SK-N-SH (cell line): ENCODE data around the gene TTC23L. TPM values are rescaled to one million over a fixed set of nuclear protein-coding genes. Genes with fewer than 3 reads are reported as not detected.

ENCODE experiments used
- CTCF ChIA-PET: fragments of 300-600, 350-600 bp; formaldehyde crosslinking; extraction: SDS; loops from one replicate; lab custom pipeline; 2021; lab: Yijun Ruan, JAX
- POLR2A ChIA-PET: fragments of 350-600 bp; sonication (Branson Sonifier 250); formaldehyde crosslinking; extraction: SDS; loops from one replicate; lab custom pipeline; 2020; ENCODE audit warnings: antibody characterized with exemption, inconsistent platforms; lab: Yijun Ruan, JAX
- DNase-seq: peaks from one replicate; pipeline ENCODE4 v3.0.0; 2012
- H2AFZ ChIP-seq: fragments of 200-600 bp; sonication (generic); 2 replicates; pipeline ENCODE4 v1.8.1; 2016; ENCODE audit warnings: antibody characterized with exemption, mild to moderate bottlenecking, low read depth
- H3F3A ChIP-seq: fragments of 200-600 bp; sonication (generic); replicated peaks from 2 replicates; pipeline ENCODE3; 2016; ENCODE audit warnings: antibody characterized with exemption, mild to moderate bottlenecking; ENCODE audit not compliant: insufficient read depth
- H3K27ac ChIP-seq, 2 experiments: fragments of 200-500 bp in 1 of 2; fragments of 200-600 bp in 1 of 2; sonication (Bioruptor generic) in 1 of 2; sonication (generic), shearing (Covaris generic) in 1 of 2; 2 replicates each; pipeline versions ENCODE4 v1.5.1 to v1.6.1; 2014 to 2016; ENCODE audit warnings: low read depth in 2 of 2, inconsistent platforms in 1 of 2, low read length in 1 of 2, mild to moderate bottlenecking in 1 of 2, mixed read lengths in 1 of 2
- H3K27me3 ChIP-seq: fragments of 200-600 bp; sonication (generic), shearing (Covaris generic); 2 replicates; pipeline ENCODE4 v1.6.1; 2016; ENCODE audit warnings: mixed run types; ENCODE audit not compliant: insufficient read depth
- H3K36me3 ChIP-seq, 2 experiments: fragments of 200-500 bp in 1 of 2; fragments of 200-600 bp in 1 of 2; sonication (Bioruptor generic) in 1 of 2; sonication (generic) in 1 of 2; replicated peaks in 1 of 2; 2 replicates each; pipeline versions ENCODE3 to v1.5.1; 2014 to 2016; ENCODE audit warnings: low read length in 1 of 2, mild to moderate bottlenecking in 1 of 2; ENCODE audit not compliant: insufficient read depth in 2 of 2, control insufficient read depth in 1 of 2
- H3K4me1 ChIP-seq, 2 experiments: fragments of 200-500 bp in 1 of 2; fragments of 200-600 bp in 1 of 2; sonication (Bioruptor generic) in 1 of 2; sonication (generic), shearing (Covaris generic) in 1 of 2; 2 replicates each; pipeline versions ENCODE4 v1.5.1 to v1.6.1; 2014 to 2016; ENCODE audit warnings: low read depth in 1 of 2, low read length in 1 of 2, mixed run types in 1 of 2; ENCODE audit not compliant: insufficient read depth in 2 of 2, control insufficient read depth in 1 of 2
- H3K4me2 ChIP-seq: fragments of 200-600 bp; sonication (generic), shearing (Covaris generic); 2 replicates; pipeline ENCODE4 v1.6.1; 2017; ENCODE audit warnings: mixed run types
- H3K4me3 ChIP-seq, 2 experiments: fragments of 200-500 bp in 1 of 2; fragments of 200-600 bp in 1 of 2; sonication (Bioruptor generic) in 1 of 2; sonication (generic), shearing (Covaris generic) in 1 of 2; 2 replicates each; pipeline versions ENCODE4 v1.5.1 to v1.8.1; 2014 to 2016; ENCODE audit warnings: low read depth in 2 of 2, inconsistent platforms in 1 of 2, low read length in 1 of 2, mild to moderate bottlenecking in 1 of 2, mixed read lengths in 1 of 2, moderate library complexity in 1 of 2
- H3K79me2 ChIP-seq: fragments of 200-600 bp; sonication (generic); 2 replicates; pipeline ENCODE4 v1.8.1; 2017; ENCODE audit warnings: mild to moderate bottlenecking; ENCODE audit not compliant: insufficient read depth
- H3K9ac ChIP-seq: fragments of 200-600 bp; sonication (generic); 2 replicates; pipeline ENCODE4 v1.6.1; 2017; ENCODE audit warnings: mixed run types
- H3K9me2 ChIP-seq: fragments of 200-600 bp; sonication (generic); 2 replicates; pipeline ENCODE4 v1.6.1; 2017; ENCODE audit warnings: mixed run types
- H3K9me3 ChIP-seq: fragments of 200-600 bp; sonication (generic); 2 replicates; pipeline ENCODE4 v1.6.1; 2017; ENCODE audit warnings: mixed run types, mild to moderate bottlenecking, moderate library complexity
- H4K20me1 ChIP-seq: fragments of 200-600 bp; sonication (generic); 2 replicates; pipeline ENCODE4 v1.6.1; 2017; ENCODE audit warnings: mild to moderate bottlenecking, mixed run types; ENCODE audit not compliant: insufficient read depth
- ELF1 ChIP-seq: IDR thresholded peaks from 2 replicates; pipeline ENCODE4 v1.4.0; 2012
- GABPA ChIP-seq: IDR thresholded peaks from 2 replicates; pipeline ENCODE4 v1.4.0; 2012; ENCODE audit warnings: low read depth, mild to moderate bottlenecking
- MEF2A ChIP-seq: IDR thresholded peaks from 2 replicates; pipeline ENCODE4 v1.4.0; 2012; ENCODE audit warnings: low read depth, borderline replicate concordance
- MXI1 ChIP-seq: IDR thresholded peaks from 2 replicates; pipeline ENCODE4 v1.6.1; 2012; ENCODE audit warnings: mild to moderate bottlenecking, low read depth, low read length, improper control_type of control experiment
- POLR2AphosphoS5 ChIP-seq: IDR thresholded peaks from 2 replicates; pipeline ENCODE4 v1.6.1; 2012; ENCODE audit warnings: low read depth, low read length
- RFX5 ChIP-seq: IDR thresholded peaks from 2 replicates; pipeline ENCODE4 v1.6.1; 2012; ENCODE audit warnings: mild to moderate bottlenecking, improper control_type of control experiment, low read length
- RXRA ChIP-seq: IDR thresholded peaks from 2 replicates; pipeline ENCODE4 v1.4.0; 2012; ENCODE audit warnings: low read depth, mild to moderate bottlenecking, borderline replicate concordance
- SIN3A ChIP-seq: IDR thresholded peaks from 2 replicates; pipeline ENCODE4 v1.6.1; 2012; ENCODE audit warnings: low read depth, mild to moderate bottlenecking, low read length, moderate library complexity, borderline replicate concordance
- TAF1 ChIP-seq: IDR thresholded peaks from 2 replicates; pipeline ENCODE4 v1.6.1; 2012; ENCODE audit warnings: low read depth, mild to moderate bottlenecking, low read length, moderate library complexity, borderline replicate concordance
- TEAD4 ChIP-seq: IDR thresholded peaks from 2 replicates; pipeline ENCODE4 v1.4.0; 2012; ENCODE audit warnings: mild to moderate bottlenecking, borderline replicate concordance; ENCODE audit not compliant: insufficient read depth
- WGBS: methylation state at CpG from one replicate; pipeline ENCODE4 v1.1.6; 2017; ENCODE audit warnings: low lambda C conversion rate; 5-methylcytosine and 5-hydroxymethylcytosine counted together
- polyA plus RNA-seq, 3 experiments: library from polyadenylated mRNA; depleted of rRNA; stranded (reverse); fragments of >200 nt; gene quantifications; 2 replicates each; pipeline ENCODE4 v1.2.3, GENCODE V29; 2012
- TF ChIP-seq, protein P1 (sequence below): fragments of 150-350 bp; IDR thresholded peaks from 2 replicates; pipeline ENCODE4 v1.6.1; 2017; ENCODE audit warnings: antibody characterized with exemption, low read length, low read depth, borderline replicate concordance
- TF ChIP-seq, protein P2 (sequence below): IDR thresholded peaks from 2 replicates; pipeline ENCODE4 v1.4.0; 2012; ENCODE audit warnings: low read depth, borderline replicate concordance

TTC23L gene
- polyA plus RNA-seq, 1 of the 3 experiments (the other 2 are of a cell fraction) = 0.49 TPM

GRCh38 chr5:34865091-34865490 is 26.1 kb downstream of the TTC23L start:
- H3K4me2 ChIP-seq = no peak overlapping the region
- POLR2A ChIA-PET = no interaction called here

DNA sequence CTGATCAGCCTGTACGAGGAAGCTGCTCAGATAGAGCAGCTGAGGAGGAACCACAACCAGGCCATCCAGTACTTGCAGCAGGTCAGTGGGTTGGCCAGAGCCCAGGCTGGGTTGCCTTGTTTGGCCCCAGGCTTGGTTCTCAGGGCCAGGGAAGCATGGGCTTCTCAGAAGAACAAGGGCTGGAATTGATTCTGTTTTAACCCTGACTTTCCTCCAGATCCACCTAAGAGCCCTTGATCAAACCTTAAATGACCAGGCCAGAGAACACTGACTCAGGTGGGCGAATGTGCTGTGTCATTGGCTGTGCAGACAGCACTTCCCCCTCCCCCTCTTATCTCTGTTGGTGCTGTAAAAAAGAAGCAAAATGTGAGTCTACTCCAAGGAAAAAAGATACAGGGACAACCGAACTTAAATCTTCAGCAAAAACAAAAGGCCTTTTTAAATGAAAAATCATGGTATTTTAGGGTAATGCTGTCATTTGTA is 28.1 kb downstream of the TTC23L start:
- Histone ChIP-seq H3K27me3 (no peaks in the 10 kb centered on the region), H3K4me3 (no peak overlapping the region), H3F3A (no peaks in the 10 kb centered on the region), H3K9ac (no peak overlapping the region), H3K9me3 (no peaks in the 10 kb centered on the region), H3K4me1 (peaks cover 0 to 3% of the 10 kb centered on the region in 2 experiments; a peak in 1 of 4 replicates), H4K20me1 (no peaks in the 10 kb centered on the region), H2AFZ (no peak overlapping the region), H3K79me2 (no peaks in the 10 kb centered on the region), H3K36me3 (no peaks in the 10 kb centered on the region), H3K9me2 (no peaks in the 10 kb centered on the region), H3K27ac (no peak overlapping the region), H3K4me2 (no peak overlapping the region)
- CTCF ChIA-PET = interaction anchor here (1.2 to 2.2 kb wide), 2 partner anchors 9 to 31 kb away, joined by 3 to 8 read pairs; no protein-coding TSS in a partner anchor
- POLR2A ChIA-PET = no interaction called here
- 83% methylated on average over 3 of the region's 3 CpGs for WGBS
- no peak for DNase-seq
- TF ChIP-seq POLR2AphosphoS5 (no peak), RXRA (no peak), GABPA (no peak), MEF2A (no peak), MXI1 (no peak), SIN3A (no peak)
- TF ChIP-seq, protein P1, sequence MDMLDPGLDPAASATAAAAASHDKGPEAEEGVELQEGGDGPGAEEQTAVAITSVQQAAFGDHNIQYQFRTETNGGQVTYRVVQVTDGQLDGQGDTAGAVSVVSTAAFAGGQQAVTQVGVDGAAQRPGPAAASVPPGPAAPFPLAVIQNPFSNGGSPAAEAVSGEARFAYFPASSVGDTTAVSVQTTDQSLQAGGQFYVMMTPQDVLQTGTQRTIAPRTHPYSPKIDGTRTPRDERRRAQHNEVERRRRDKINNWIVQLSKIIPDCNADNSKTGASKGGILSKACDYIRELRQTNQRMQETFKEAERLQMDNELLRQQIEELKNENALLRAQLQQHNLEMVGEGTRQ = no peak
- TF ChIP-seq, protein P2, sequence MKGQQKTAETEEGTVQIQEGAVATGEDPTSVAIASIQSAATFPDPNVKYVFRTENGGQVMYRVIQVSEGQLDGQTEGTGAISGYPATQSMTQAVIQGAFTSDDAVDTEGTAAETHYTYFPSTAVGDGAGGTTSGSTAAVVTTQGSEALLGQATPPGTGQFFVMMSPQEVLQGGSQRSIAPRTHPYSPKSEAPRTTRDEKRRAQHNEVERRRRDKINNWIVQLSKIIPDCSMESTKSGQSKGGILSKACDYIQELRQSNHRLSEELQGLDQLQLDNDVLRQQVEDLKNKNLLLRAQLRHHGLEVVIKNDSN = no peak

More at GRCh38 chr5:34865091-34865490, 26.1 kb downstream of the TTC23L start:
- WGBS = 95% methylated on average over 2 of the region's 2 CpGs
- Histone ChIP-seq H3K4me3 (no peak overlapping the region), H3K27ac (no peak overlapping the region), H4K20me1 (no peaks in the 10 kb centered on the region), H3K9me2 (no peaks in the 10 kb centered on the region), H3K27me3 (no peaks in the 10 kb centered on the region), H3K9ac (no peak overlapping the region), H3K9me3 (no peaks in the 10 kb centered on the region), H3K79me2 (no peaks in the 10 kb centered on the region), H3F3A (no peaks in the 10 kb centered on the region), H2AFZ (no peak overlapping the region), H3K4me1 (peaks cover 0 to 3% of the 10 kb centered on the region in 2 experiments; a peak in 1 of 4 replicates), H3K36me3 (no peaks in the 10 kb centered on the region)
- TF ChIP-seq RFX5 = no peak
- TF ChIP-seq POLR2AphosphoS5 = no peak
- no peak for TF ChIP-seq MEF2A
- TF ChIP-seq TEAD4 = no peak
- no peak for TF ChIP-seq ELF1
- no peak for TF ChIP-seq TAF1
- CTCF ChIA-PET = interaction anchor here (0.8 kb wide), 1 partner anchor 379 kb away, joined by 3 read pairs; no protein-coding TSS in a partner anchor
- no peak for DNase-seq
